Stimulated activated CD4-positive, alpha-beta T cell treated with anti-CD3 and anti-CD28 coated beads, TNF-alpha, amount 100 ng/mL, for 4 hours (primary cell): Measurements from ENCODE around the gene CEP68.
"Not testable (repeated sequence)": the region's sequence is repeated elsewhere in the genome, so short reads cannot be mapped to it uniquely, and the experiment has no call there.

ENCODE experiments used
- DNase-seq, 3 experiments: peaks; one replicate each; pipeline ENCODE4 v3.0.0-alpha.2; 2020; ENCODE audit warnings: low read depth in 3 of 3

CEP68 gene

DNA sequence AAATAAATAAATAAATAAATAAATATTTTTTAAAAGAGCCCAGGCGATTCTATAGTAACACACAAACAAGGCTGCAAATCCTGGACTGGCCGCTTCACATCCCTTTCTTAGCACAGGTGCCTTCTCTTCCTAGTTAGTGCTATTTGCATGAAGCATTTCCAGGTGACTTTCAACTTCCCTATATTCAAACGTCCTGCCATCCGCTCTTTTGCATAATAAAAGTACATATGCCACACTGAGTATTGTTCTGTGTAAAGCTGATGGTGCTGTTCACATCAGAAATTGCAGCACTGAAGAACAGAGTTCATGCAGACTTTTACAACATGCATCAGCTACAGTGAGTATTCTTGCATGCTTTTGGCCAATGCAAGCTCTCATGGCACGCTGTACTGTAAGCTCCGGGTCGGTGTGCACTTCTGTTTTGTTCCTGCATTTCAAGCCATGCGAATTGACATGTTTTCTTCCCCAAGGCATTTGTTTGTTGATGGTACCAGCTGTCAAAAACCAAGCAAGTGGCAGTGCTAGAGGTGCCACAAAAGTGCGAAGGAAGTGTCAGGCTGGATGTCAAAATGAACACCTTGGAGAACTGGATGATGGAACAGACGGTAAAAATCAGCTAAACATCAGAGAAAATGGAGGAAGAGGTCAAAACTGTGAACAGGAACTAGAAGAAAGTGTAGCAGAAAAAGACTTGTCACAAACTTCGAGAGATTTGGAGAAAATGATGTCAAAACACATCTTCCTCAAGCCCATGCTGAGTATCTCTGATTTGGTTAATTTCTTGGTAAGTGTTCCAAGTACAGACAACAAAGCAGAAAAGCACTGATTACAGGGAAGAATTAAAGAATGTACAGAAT, 25.5 kb upstream of the CEP68 start:
- DNase-seq, result no peak

- no peak for DNase-seq
These were observed 24.7 kb upstream of the CEP68 start for GRCh38 chr2:65031341-65032018.

DNA sequence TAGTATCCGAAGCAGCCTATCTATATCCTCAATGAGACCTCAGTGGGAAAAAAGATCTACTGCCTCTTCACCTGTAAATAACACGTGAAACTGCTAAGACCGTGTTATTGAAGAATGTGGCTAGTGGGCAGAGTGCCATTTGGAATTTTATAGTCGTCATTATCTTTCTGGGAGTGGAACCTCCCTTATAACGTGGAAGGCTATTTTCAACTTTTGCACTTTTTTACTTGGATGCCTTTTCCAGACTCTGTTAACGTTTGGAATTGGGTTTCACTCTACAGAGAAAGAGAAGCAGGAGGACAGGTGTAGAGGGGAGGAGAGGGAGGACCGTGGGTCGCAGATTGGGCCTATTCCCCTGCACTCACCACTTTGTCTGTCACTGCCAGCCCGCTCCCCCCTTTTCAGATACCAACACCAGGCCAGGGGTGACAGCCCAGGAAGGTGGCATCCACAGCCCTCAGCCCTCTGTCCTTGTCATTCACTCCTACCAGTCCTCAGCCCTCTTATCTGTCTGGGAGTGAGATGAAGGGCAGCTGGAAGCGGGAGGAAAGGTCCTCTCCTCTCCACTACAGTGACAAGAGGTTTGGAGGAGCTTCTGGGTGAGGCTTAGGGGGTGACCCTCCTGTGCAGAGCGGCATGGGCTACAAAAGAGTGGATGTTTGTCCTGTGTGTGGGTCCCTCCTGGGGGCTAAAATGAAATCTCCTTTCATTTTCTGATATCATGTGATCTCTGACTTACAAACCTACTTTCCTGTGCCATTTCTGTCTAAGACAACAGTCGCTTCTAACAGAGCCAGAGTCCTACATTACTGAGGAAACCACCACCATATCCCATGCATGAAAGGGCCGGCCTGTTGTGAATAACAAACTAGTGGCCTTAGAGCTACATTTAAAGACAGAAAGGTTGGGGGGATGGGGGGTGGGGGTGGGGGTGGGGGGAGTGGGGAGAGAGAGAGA, 23.9 kb upstream of the CEP68 start:
- no peak for DNase-seq

GRCh38 chr2:65033178-65033577, 23.0 kb upstream of the CEP68 start:
- DNase-seq, result no peak

- DNase-seq, result not testable (repeated sequence)
These were observed 22.5 kb upstream of the CEP68 start for GRCh38 chr2:65033667-65034066.

GRCh38 chr2:65035351-65035943, 20.8 kb upstream of the CEP68 start:
- DNase-seq, result no peak

GRCh38 chr2:65037178-65037577, 19.0 kb upstream of the CEP68 start:
- DNase-seq, result no peak

DNA sequence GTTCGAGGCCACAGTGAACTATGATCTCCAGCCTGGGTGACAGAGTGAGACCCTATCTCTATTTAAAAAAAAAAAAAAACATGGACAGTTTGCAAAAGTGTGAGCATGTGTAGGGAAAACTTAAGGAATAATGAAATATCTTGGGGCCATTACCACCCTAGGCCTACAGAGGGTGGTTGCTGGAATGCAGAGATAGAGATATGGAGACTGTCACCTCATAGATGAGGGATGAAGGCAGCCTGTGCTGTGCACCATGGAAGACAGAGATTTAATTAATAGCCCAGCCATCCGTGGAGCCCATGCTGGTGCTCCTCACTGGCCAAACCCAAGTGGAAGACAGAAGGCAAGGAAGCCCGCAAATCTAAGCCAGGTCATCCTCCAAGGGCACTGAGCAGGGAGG, 16.6 kb upstream of the CEP68 start:
- no peak for DNase-seq

DNA sequence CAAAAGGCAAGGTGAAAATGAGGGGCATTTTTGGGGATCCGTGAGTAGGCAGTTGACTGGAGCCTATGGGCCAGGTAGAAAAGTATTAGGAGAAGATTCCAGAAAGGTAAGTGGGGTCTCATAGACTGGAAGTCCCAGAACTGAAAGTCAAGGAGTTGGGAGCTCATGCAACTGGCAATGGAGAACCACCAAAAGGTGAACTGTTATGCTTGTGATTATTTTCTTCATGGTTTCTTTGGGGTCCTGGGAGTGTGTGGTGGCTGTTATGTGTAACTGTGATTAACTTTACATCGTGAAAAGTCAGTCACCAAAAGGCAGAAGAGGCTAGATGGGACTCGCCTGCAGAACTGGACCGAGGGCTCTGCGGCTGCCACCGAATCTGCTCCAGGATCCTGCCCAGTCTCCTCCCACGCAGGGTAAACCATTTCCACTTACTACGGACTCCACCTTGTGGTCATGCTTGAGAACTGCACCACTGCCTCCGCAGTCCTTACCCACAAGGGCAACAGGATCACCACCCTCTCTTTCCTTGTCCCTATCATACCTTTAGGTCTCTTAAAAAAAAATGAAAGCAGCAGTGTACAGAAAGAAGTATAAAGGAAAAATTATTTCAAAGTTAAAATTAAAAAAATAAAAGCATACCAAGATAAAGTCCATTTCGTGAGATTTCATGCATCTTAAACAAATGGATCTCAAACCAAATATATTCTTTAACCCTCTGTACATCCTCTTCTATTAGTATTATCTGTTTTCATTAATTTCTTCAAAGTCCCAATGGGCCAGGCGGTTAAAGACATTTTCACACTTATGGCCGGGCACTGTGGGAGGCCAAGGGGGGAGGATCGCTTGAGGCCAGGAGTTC, 15.6 kb upstream of the CEP68 start:
- DNase-seq, result peak; percentile 38 to 56 (median 53)

DNA sequence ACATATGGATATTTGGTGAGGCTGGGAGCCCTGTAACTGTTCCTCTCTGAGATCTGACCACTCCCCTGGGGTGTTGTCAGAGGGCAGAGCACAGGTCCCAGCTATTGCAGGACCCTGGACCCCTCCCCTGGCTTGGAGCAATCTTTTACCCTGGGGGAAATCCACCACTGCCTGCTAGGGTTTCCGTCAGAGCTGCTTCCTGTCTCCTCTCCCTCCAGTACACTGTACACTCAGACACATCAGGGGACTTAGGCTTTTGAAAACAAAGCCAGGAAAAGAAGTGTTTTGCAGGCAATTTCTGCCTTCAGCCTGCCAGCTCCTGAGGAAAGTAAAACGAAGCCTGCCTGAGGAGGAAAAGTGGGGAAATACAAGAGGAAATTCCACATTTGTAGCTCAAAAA, 13.2 kb upstream of the CEP68 start:
- DNase-seq, result no peak

DNA sequence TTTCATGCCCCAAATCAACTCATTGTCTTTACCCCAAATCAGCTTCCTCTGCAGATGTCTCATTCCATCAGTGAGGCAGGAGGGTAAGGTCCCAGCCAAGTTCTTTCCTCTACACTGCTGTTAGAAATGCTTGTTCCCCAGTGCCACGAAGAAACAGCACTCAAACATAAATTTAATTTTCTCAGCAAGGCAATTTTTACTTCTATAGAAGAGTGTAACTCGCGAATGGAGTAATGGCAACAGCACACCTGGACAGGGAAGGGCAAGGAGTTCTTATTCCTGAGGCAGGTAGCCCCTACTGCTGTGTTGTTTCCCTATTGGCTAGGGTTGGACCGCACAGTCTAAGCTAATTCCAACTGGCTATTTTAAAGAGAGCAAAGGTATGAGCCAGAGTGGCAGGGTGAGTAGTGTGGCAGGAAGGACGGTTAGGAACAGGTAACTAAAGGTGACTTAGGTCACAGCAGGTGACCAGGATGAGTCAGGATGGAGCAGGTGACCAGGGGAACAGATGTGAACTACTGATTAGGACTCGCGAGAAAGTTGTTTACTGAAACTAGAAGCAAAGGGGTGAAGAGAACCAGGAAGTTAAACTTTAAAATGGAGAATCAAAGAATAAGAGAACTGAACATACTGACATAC, 12.0 kb upstream of the CEP68 start:
- DNase-seq, result no peak

DNA sequence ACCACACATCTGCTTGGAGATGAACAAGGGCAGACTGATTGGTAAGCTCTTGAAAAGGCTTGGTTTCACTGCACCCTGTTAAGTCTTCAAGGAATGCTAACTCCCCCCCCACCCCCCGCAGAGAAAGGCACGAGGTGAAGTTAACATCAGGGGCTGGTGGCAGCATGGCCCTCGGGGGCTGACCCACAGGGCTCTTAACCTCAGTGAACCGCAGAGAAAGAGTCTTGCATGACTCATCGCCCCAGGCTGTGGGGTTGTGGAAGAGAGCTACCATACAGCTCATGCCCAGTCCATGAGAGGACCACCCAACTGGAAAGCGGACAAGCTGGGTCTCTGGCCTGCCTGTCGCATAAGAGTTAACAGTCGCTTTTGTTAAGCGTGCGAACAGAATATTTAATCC, 10.6 kb upstream of the CEP68 start:
- no peak for DNase-seq

GRCh38 chr2:65046633-65047407, 9.4 kb upstream of the CEP68 start:
- DNase-seq, result no peak

DNA sequence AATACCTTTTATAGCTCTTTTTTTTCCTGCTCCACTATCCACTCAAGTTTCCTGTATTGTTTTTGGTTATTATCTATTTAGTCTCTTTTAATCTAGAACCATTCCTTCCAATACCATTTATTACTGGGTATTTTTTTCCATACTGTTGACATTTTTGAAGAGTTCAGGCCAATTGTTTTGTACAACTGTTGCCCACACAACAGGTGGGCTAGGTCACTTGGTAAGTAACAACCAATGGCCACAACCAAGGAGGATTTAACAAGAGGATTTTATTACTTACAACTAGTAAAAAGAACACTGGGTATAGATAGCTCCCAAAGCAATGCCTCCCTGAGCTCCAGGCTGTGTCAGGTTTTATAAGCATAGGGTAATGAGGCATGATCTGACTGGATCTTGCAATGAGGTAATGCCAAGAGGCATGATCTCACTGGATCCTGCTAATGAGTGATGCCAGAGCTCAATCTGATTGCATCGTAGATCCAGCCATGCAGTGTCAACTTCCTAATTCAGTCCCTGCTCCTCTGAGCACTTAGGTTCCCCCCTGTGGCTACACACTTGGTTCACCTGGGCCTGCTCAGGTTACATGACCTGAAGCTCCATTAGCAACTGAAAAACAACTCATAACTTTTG, 7.1 kb upstream of the CEP68 start:
- DNase-seq, result no peak

DNA sequence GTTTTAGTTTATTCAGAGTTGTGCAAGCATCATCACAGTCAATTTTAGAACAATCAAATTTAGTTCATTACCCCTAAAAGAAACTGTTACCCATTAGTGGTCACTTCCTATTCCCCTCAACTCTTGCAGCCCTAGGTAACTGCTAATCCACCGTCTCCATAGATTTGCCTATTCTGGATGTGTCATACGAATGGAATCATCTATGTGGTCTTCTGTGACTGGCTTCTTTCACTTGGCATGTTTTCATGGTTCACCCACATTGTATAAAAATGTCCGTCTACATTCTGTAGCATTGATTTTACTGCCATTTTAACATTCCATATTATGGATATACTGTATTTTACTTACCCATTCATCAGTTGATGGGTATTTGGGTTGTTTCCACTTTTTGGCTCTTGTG, 5.3 kb upstream of the CEP68 start:
- DNase-seq, result no peak

DNA sequence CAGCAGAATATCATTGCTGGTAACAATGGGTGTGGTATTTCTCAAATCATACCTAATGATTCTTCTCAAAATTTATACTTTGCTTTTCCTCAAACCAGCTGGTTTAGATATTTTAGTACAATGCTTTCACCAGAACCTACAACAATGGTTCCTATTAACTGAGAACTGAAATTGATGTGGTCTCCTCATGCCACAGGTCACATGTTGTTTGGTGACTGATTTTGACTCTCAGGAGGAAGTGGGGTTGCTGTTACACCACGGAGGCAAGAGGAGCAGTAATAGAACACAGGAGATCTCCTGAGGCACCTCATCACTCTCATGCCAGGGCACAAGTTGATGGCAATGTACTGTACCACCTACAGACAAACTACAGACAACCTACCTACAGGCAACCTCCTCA, 3.0 kb upstream of the CEP68 start:
- no peak for DNase-seq

DNA sequence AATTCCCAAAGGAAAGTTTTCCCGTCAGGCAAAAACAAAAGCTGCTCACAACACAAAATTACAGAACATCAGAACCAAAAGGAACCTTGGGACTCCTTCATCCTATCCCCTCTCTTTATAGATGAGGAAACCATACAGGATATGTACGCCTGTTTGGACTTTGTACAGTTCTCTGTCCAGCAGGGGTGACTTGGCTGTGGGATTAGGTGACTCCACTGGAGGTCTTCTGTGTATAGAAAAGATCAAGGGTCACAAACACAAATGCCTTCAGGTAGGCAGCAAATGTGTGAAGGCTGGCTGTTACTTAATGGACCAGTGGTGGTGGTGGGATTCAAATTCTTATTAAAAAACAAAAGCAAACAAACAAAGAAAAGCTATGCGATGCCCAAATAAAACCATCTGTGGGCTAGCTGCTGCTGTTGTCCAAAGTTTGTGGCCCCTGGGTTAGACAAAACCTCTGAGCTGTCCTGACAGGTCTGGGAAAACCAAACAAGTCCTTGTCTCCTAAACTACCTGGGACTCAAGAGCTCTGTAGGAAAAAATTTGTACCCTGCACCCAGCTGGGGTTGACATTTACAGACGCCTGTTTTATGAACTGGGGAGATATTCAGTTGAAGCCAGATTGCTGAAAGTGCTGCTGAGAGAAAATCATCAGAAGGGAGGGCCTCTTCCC, 1.3 kb upstream of the CEP68 start:
- no peak for DNase-seq

- DNase-seq, result no peak
These were observed 598 bp upstream of the CEP68 start for GRCh38 chr2:65055422-65056214.
